Measurements from ENCODE around the gene COPS4.
"Not testable (repeated sequence)": the region's sequence is repeated elsewhere in the genome, so short reads cannot be mapped to it uniquely, and the experiment has no call there.

COPS4 gene

DNA sequence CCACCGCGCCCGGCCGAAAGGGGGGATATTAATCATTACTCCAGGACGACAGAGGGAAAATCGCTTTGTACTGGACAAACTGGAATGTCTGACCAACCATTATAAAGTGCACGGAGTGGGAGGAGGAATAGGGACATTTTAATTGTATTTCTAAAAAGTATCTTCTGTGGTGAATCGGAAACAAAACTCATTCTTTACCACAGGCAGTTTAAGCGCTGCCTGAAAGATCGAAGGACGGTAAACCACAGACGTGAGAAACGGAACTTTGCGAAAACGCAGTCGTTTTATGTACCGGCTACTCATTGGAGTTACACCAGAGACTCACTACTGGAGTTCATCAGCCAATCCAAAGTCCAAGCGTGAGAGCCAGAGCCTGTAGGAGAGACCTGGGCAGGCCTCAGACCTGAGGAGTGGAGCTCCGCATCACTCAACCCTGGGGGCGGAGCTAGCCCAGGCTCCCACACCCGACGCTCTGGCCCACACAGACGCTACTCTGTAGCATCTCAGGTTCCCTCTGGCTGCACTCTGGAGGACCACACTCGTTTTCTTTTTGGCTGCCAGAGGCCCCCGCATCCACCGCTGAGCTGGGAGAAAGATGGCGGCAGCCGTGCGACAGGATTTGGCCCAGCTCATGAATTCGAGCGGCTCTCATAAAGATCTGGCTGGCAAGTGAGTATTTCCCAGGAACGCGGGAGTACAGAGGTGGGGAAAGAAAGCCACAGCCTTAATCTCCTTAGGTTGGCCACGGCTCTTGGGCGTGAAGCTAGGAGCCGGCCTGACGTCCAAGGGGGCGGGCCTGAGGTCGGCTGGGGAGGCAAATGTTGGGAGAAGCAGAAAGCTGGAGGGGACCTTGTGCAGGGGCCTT, at the start of gene COPS4:
Gene COPS4 (plus strand): TSS at position 554 of the 865 bp plus-strand sequence. CDS start 42 bp downstream, at position 596.
- DNase-seq (ENCODE audit: low read depth, low spot score), result peak; percentile 99

GRCh38 chr4:82987519-82987918, 47.5 kb upstream of the COPS4 start:
- DNase-seq (ENCODE audit: low read depth, low spot score), result not testable (repeated sequence)

DNA sequence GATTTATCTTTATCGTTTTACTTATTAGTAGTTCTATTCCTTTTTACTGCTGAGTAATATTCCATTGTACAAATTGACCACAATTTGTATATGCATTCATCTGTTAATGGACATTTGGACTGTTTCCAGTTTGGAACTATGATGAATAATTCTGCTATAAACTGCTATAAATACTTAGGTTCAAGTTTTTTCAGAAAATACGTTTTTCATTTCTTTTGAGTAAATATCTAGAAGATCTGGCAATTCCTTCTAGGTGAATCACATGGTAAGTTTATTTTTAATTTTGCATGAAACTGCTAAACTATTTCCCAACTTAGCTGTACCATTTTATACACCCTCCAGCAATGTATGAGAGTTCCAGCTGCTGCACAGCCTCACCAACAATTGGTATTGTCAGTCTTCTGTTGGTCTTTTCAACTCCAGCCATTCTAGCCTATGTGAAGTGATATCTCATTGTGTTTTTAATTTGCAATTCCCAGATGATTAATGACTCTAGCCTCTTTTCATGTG, 46.6 kb upstream of the COPS4 start:
- no peak for DNase-seq (ENCODE audit: low read depth, low spot score)

GRCh38 chr4:82989575-82990429, 45.2 kb upstream of the COPS4 start:
- DNase-seq (ENCODE audit: low read depth, low spot score), result no peak

- no peak for DNase-seq (ENCODE audit: low read depth, low spot score)
Observed at GRCh38 chr4:82994834-82995233, 40.1 kb upstream of the COPS4 start.

DNA sequence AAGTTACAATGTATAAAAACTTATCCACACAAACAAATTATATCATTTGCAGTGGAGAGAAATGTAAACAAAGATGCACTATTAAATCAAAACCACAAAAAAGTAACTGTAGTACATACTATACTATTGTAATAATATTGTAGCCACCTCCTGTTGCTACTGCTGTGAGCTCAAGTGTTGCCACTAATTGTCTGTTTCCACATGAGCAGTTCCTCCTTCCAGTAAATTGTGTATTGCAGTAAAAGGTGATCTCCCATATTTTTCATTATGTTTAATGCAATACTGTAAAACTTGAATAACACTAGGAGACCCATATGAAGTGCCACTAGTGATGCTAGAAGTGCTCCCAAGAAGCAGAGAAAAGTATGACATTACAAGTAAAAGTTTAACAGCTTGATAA, 36.1 kb upstream of the COPS4 start:
- no peak for DNase-seq (ENCODE audit: low read depth, low spot score)

GRCh38 chr4:83002329-83002728, 32.7 kb upstream of the COPS4 start:
- DNase-seq (ENCODE audit: low read depth, low spot score), result no peak

- not testable (repeated sequence) for DNase-seq (ENCODE audit: low read depth, low spot score)
Observed at GRCh38 chr4:83003044-83003791, 31.8 kb upstream of the COPS4 start.

- no peak for DNase-seq (ENCODE audit: low read depth, low spot score)
Observed at GRCh38 chr4:83009529-83009928, 25.5 kb upstream of the COPS4 start.

DNA sequence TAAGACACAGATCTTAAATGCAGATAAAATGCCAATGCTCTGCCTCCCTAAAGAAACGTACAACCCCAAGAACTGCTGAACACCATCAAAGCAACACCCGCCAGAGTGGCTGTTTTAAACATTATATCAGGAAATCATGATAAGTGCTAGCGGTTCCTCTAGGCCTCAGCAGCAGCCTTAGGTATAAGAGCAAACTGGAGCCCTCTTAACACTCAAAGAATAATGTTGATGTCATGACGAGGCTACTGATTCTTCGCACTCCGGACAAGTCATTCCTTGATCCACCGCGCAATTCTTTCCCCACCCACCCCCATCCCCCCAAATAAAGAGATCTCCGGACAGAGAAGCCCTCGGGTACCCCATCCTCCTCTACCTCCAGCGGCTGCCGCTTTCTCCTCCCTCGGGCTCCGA, 24.9 kb upstream of the COPS4 start:
- DNase-seq (ENCODE audit: low read depth, low spot score), result no peak

DNA sequence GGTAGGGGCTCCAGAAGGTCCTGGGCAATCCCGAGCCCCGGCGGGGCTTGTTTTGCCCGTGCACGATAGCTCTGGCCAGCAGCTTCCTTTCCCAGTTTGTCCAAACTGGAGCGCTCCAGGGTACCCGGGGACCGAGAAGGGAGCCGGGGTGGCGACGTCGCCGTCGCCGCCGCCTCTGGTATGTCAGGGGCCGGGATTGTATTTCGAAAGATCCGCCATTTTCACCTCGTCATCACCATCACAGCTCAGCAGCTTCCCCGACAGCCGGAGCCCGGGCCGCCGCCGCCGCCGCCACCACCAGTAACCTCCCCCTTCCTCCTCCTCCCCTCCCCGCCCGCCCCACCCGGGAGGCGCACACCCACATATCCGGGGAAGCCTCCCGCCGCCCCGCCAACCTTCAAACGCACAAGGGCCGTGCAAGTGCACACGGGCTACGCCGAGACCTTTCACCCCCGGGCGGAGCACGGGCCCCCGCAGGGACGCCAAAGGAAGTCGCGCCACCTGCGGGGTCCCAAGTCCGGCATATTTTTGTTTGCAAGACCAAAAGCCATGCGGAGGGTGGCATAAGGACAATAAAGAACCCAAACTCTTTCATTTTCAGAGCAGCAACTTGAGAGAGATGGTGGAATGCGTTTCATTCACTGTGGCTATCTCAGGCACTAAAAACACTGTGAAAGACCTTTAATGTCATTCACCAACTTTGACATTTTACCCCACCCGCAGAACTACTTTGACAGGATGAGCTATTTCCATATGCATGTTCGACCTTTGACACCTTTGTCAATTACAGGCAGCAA, 24.3 kb upstream of the COPS4 start, which contains the start of gene LIN54:
Gene LIN54 (minus strand): TSS at position 302 of the 797 bp plus-strand sequence. CDS start 25,979 bp downstream, outside the sequence.
- DNase-seq (ENCODE audit: low read depth, low spot score), result peak; percentile 12

- DNase-seq (ENCODE audit: low read depth, low spot score), result no peak
Observed at GRCh38 chr4:83011689-83012199, 23.2 kb upstream of the COPS4 start.

DNA sequence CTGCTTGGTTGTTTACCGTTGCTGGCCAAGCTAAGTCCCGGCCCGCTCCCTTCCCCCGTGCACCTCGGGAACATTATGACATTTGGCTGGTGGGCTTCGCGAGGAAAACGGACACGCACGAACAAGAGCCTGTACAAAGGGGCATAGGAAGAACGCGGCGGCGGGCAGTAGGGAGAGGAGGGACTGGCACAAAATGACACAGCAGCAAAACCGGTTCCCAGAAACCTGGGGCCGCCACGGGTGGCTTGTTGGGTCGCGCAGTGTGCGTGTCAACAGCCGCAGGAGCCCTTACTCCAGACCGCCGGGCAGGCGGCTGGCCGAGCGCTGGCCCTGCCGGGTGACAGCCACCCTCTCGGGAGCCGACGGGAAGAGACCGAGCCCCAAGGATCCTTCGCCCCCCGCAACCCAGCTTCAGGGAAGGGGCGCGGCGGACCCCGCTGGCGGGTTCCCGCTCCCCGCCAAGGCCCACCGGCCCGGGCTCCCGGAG, 22.7 kb upstream of the COPS4 start:
- no peak for DNase-seq (ENCODE audit: low read depth, low spot score)

- peak; percentile 94 for DNase-seq (ENCODE audit: low read depth, low spot score)
Observed at GRCh38 chr4:83012687-83013419, 22.1 kb upstream of the COPS4 start.

DNA sequence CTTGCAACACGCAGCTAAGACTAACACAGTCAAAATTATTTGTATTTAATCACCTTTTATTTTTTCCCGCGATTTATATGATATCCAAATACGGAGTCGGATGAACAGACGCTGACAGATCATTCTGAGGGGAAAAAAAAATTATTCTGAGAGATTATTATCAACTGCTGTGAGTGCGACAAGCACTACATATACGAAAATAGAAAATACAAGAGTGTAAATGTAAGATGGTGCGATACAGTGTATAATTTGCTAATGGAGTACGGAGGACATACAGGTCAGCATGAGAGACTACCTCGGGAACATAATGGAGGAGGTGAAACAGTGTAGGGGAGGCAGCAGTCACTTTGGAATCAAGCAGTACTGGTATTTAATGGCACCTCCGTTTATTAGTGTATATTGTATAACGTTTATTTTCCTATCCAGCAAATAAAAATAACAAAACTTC, 21.5 kb upstream of the COPS4 start:
- no peak for DNase-seq (ENCODE audit: low read depth, low spot score)

DNA sequence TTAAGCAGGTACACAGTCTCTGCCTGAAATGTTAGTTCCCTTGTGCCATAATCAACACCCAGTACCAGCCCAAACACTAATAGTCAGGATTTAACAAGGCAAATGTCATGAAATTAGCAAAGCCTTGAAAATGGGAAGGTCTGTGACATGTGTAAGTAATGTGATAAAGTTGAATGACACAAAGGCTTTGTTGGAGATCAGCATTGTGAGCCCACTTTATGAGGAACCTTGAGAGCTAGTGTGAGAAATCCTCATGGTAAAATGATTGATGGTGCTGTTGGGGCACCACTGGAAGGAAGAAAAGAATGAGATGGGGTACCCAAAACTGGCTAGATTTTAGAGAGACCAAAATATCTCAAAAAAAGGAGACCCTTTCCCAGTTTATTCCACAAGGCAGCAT, 21.1 kb upstream of the COPS4 start:
- no peak for DNase-seq (ENCODE audit: low read depth, low spot score)

DNA sequence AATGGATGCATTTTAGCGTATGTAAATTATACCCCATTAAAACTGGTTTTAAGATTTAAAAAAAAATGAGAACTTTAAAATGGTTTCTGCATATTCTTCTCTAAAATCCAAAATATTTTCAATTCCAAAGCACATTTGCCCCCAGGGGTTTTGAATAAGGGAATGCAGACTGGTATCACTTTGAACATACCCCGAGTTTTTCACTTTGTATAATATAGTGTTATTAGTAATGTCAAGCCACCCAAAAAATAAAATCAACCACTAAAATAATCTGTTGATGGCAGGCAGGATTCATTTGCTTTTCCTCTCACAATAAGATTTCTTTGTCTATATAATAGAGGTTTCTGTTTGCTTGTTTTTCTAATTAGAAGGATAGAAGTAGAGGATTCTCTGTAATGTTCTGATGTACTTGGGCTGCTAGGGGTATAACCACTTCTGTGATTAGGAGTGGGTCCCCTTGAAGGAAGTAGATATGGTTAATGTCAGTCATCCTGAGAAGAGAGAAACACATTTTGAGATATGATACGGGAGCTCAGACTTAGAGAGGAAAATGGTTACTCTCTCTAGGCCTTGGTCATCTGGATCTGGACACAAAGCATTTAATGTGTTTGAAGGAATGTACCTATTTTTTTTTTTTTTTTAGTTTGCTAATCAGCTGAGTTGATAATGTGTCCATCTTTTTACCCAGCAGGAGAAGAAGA, 15.0 kb upstream of the COPS4 start:
- no peak for DNase-seq (ENCODE audit: low read depth, low spot score)

- no peak for DNase-seq (ENCODE audit: low read depth, low spot score)
Observed at GRCh38 chr4:83022724-83023450, 12.1 kb upstream of the COPS4 start.

Measured in iPS DF 19.7 (cell line).